GM19193 (cell line): Measurements from ENCODE around the gene SMARCE1.

Experiments used
- POLR2A ChIP-seq: IDR thresholded peaks from 4 replicates; pipeline ENCODE4 v1.6.1; 2011; ENCODE audit not compliant: insufficient read depth, insufficient read length; ENCODE audit errors: extremely low read depth

Gene SMARCE1

DNA sequence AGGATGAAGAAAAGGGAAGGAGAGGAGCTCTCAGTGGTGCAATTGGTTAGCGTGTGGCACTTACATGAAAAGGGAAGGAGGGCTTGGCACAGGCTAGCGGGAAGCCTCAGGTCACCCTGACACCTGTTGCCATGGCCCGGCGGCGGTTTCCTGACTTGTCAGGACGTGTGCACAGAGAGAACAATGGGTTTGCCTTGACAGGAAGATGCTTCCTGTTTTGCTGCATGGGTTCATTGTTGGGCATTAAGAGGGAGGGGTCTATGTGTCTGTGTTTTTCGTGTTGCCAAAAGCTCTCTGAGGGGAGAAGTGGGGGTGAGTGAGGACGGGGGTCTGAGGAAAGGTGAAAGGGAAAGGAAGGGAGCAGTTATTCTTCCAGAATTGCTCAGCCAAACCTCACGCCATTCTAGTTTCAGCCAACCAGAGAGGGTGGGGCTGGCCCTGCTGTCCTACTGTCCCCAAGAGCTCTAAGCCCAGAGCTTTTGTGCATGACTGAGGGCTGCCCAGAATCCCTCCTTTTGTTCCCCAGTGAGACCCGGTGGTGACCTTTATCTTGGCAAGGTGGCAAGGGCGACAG is 65.2 kb downstream of the SMARCE1 start:
- no peak for TF ChIP-seq POLR2A

DNA sequence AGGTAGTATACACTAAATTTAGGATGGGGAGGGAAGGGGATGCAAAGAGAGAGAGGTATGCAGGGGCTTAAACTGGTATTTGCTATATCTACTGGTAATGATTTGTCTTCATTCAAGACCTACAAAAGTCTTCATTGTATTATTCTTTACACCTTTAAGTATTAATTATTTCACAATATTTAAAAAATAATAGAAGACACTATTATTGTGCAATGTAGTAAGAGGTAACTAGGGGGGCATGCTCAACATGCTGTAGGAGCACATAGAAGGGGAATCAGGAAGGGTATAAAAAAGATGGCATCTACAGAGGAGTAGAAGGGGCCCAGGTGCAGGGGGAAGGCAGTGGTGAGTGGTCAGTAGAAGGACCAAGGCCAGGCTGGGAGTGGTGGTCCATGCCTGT is 67.5 kb downstream of the SMARCE1 start:
- no peak for TF ChIP-seq POLR2A

DNA sequence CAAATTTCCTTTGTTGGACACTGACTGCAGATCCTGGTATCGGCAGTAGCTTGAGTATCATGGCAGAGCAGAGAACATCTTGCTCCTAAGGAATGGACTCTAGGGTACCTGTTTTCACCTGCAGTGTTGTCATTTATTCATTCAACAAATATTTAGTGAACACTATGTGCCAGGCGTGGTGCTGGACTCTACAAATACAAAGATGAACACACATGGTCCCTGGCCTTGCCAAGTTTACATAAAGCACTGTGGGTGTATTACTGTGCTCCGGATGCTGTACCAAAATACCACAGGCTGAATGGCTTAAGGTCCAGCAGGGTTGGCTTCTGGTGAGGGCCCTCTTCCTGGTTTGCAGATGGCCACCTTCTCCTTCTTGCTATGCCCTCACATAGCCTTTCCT is 68.1 kb downstream of the SMARCE1 start:
- no peak for TF ChIP-seq POLR2A

DNA sequence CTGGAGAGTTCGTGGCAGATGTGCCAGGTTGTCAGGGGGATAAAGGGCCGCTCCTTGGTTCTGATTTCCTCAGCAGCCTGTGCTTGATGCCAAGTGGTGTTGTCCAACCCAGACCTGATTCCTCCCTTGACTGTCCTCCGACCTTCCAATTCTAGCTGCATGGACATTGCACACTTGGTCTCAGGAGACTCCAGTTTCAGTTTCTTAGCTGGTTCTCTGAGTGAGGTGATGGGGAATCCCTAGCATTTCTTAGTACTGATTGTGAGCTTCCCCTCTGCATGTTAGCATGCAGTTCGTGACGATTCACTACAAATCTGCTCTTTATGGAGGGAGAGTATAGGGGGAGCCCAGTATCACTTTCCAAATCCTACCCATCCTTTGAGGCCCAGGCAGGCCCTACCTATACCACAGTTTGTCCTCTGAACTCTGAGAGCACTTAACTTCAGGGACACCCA is 70.0 kb downstream of the SMARCE1 start:
- TF ChIP-seq POLR2A, result no peak

DNA sequence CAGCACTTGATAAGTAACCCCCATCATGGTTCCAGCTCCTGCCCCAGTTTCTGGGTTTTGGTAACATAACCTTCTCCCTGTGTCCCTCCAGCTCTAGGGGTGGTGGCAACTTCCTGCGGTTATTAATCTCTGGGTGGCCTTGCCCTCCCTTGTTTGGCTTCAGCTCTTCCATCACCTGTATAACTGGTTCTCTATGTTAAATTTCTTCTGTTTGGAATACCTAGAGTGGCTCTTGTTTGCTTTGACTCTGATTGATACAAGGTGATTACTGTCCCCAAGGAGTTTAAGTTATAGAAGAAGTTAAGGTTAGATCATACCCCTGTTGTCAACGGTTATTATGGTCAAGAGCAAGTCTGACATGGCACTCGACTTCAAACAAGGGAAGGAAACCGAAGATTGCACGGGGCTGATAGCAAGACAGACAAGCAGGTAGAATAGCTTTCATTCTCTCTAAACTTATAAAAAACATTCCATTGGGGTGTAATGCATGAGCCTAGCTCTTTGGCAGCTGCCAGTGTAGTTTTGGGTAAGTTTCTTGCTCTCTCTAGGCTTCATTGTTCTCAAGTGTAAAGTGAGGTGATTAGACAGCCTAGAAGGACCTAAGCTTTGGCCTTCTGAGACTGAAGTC is 71.4 kb downstream of the SMARCE1 start:
- TF ChIP-seq POLR2A, result no peak
